NCI-H748 (cell line): Measurements from ENCODE around the gene UBIAD1.
A peak's percentile ranks its signal among the peaks of the same experiment; 100 is the strongest.

Source experiments
- DNase-seq: peaks from one replicate; lab custom pipeline; 2025; ENCODE audit not compliant: unreplicated experiment; lab: John Stamatoyannopoulos, UW

The UBIAD1 gene

DNA sequence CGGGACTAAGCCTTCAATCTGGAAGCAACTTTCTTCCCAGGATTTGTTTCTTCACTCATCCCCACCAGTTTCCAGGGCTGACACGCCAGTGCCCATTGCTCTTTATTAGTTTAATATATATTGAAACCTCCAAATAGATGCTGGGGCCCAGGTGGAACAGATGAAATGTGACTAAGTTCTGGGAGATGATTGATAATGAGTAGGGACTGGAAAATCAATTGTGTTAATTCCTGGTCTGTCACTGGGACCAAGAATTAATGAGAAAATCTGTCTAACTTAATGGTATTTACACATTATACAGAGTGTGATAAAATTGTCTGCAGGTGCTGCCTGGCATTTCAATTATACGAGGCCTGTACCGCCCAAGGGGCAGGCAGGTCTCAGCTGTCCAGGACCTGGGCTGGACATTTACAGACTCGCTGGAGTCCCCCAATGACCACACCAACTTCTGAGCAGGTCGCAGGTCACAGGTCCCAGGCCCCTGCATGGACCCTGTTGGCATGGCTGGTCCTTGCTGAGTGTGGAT is 35.8 kb downstream of the UBIAD1 start:
- DNase-seq: no peak

DNA sequence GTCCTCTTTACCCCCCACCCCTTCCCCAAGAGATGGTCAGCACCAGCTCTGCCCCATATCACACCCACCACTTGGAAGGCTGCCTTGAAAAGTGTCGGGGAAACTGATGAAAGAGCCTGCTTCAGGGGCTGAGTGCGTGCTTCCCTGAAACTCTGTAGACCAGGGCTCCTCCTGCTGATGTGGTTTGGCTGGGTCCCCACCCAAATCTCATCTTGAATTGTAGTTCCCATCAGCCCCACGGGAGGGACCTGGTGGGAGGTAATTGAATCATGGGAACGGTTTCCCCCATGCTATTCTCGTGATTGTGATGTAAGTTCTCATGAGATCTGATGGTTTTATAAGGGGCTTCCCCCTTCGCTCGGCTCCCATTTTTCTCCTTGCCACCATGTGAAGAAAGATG is 36.4 kb downstream of the UBIAD1 start:
- no peak for DNase-seq

- DNase-seq: no peak
Measured at GRCh38 chr1:11311816-11312755, 39.1 kb downstream of the UBIAD1 start.

DNA sequence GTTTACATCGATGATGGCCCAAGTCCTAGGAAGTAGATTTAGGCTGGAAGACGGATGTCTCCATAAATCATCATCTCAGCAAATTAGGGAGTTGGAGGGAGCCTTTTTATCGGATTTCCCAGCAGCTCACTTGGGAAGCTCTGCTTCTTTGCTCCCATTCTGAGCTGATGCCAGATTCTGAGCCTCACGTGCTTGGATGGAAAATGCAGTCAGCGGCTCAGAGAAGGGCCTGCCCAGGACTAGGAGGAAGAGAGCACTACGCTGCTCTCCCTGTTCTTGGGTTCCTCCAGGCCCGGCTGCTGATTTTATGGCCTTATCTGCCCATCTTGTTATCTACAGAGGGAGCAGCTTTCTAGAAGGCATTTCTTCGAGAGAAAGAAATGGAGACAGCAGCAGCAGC is 42.0 kb downstream of the UBIAD1 start:
- DNase-seq: no peak

DNA sequence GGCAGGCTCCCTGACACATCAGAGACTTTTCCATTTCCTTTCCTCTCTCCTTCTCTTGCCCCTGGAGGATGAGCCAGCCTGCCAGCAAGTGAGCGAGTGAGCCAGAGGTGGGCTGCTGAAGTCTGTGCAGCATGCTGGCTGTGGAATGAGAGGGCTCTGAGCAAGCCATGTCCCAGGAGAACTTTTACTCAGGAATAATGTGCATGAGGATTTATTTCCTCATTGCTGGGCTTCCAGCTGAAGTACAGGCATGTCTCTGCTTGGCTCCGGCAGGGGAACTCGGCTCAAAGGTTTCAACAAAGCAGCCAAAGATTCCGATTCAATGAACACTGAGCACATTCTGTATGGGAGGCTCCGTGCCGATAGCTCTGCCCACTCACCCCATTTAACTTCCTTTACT is 43.7 kb downstream of the UBIAD1 start:
- no peak for DNase-seq

- no peak for DNase-seq
Measured at GRCh38 chr1:11318982-11319381, 46.0 kb downstream of the UBIAD1 start.

DNA sequence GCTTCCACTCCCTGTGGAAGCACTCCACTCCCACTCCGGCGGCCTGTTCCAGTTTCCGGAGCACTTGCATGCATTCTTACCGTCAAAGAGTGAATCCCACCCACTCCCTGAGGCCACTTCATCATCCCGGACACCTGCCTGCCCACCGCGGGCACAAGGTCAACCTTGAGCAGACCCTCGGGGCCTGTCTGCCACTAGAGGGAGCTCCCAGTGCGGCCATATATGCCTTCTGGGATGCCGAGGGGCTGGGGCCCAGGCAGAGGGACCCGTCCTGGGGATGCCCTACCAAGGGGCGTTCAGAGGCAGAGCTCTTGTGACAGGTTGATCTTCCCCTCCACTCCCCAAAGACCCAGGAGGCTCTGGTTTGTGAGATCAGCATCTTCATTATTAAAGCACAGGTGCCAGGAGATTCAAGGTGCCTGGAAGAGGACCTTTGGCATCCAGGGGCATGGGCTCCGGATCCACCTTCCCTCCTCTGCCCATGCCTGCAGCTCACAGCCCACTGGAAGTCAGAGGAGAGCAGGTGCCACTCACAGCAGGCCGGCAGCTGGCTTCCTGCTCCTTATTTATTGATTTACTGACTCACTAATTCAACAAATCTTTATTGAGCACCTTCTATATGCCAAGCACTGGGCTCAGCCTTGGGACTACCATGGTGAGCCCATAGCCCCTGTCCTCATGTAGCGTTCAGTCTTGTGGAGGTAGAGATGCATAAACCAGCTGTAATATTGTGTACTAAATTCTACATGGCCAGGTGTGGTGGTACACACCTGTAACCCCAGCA is 47.3 kb downstream of the UBIAD1 start:
- peak; percentile 16 for DNase-seq

GRCh38 chr1:11321656-11322491 is 48.9 kb downstream of the UBIAD1 start:
- no peak for DNase-seq

GRCh38 chr1:11324567-11325165 is 51.7 kb downstream of the UBIAD1 start:
- no peak for DNase-seq

DNA sequence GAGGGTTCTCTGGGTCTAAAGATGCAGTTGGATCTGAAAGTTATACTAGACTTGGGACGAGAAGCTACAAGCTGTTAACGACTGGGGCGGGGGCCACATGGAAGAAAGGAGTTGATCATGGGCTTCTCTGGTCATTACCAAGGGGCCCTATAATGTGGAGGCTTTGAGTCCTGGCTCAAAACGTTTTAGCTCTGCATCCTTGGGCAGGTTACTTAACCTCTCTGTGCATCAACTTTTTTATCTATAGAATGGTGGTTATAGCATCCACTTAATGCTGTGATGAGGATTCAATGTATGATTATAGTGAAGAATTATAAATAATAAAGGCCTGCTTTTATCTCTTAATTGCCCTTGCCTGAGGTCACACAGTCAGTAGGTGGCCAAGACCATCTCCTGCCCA is 53.1 kb downstream of the UBIAD1 start:
- no peak for DNase-seq

- no peak for DNase-seq
Measured at GRCh38 chr1:11328444-11328843, 55.4 kb downstream of the UBIAD1 start.

GRCh38 chr1:11330411-11330810 is 57.4 kb downstream of the UBIAD1 start:
- no peak for DNase-seq

- no peak for DNase-seq
Measured at GRCh38 chr1:11331036-11331944, 58.3 kb downstream of the UBIAD1 start.

- no peak for DNase-seq
Measured at GRCh38 chr1:11331945-11332546, 59.0 kb downstream of the UBIAD1 start.

GRCh38 chr1:11333631-11334030 is 60.6 kb downstream of the UBIAD1 start:
- no peak for DNase-seq

DNA sequence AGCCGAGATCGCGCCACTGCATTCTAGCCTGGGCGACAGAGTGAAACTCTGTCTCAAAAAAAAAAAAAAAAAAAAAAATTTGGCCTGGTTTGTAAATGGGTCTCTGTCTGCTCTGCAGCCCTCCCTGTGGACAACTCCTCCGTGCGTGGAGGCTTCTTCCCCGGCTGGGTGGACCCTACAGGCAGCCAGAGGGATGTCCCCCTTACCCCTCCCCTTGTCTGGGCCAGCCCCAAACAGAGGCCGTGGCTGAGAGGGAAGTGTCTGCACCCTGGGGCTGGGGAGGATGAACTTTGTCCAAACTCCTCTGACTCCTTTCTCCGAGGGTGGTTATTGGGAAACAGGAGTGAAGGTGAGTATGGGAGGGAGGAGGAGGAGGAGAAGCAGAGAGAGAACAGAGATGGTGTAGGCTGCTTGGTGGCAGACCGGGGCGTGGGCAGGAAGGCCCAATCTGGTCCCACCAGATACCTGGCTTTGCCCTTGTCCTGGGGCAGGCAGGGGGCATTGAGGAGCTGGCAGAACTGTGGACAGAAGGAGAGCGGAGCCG is 61.3 kb downstream of the UBIAD1 start:
- no peak for DNase-seq

- no peak for DNase-seq
Measured at GRCh38 chr1:11334821-11335220, 61.8 kb downstream of the UBIAD1 start.

DNA sequence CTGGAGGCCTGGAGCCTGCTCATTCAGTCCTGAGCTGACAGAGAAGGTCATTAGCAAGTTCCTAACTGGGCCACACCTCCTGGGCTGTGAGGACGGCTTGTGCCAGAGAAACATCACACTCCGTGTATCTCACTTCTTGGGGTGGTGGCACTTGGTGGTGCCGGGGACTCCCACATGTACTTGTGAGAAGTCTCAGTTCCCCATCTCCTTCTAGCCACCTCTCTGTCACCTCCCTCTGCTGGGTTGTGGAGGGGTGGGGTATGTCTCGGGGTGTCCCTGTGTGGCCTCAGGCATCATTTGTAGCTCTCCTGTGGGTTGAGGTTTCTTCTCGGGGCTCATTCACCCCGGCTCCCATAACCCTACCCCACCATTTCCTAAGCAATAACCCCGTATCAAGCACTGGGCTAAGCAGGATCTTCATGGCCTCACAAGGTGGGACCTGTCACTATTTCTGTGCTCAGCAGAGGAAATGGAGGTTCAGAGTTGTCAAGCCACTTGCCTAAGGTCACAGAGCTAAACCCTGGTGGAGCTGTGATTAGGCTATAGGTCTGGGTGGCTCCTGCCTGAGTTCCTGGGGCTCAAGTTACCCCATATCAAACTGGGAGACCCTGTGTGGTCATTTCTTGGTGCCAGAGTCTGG is 62.5 kb downstream of the UBIAD1 start:
- no peak for DNase-seq
